ENCODE data around the gene P2RY14. TPM values are rescaled to one million over a fixed set of nuclear protein-coding genes. Genes with fewer than 3 reads are reported as not detected.
"Not testable (repeated sequence)": the region's sequence is repeated elsewhere in the genome, so short reads cannot be mapped to it uniquely, and the experiment has no call there.

The P2RY14 gene
- total RNA-seq, 1 donor from 2014 or later, result not detected

DNA sequence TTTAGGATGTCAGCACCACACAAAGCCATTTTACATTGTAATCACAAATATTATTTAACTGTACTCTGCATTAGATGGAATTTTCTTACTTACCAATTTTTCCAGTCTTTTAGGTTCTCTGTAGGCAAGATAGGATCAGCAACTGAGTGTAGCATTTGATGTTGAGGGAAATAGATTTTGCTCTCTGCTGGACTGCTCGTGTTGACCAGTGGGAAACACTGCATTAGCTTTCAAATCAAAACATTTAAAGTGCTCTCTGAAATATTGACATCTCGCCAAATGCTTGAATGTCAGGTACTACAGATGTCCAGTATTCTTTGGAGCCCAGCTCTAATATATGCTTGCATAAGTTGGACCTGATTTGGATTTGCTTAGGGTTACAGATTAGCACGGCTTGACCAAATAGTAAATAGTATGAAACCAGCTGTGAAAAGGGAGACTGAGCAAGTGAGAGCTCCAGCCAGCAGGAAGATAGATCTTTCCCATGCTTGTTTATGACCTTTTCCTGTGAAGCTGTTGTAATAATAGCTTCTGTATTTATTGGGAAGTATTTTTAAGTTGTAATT, 29.5 kb downstream of the P2RY14 start:
- Histone ChIP-seq H3K27ac (no peak overlapping the region), H4K20me1 (ENCODE audit: low read depth) (no peaks in the 10 kb centered on the region), H3F3A (ENCODE audit: low read depth) (no peaks in the 10 kb centered on the region), H3K4me2 (no peak overlapping the region), H3K4me3 (no peak overlapping the region), H3K9me3 (ENCODE audit: low read depth) (no peaks in the 10 kb centered on the region), H3K36me3 (no peaks in the 10 kb centered on the region), H3K27me3 (no peaks in the 10 kb centered on the region), H3K4me1 (no peaks in the 10 kb centered on the region), H3K79me2 (ENCODE audit: low read depth) (no peaks in the 10 kb centered on the region), H3K9ac (no peak overlapping the region), H2AFZ (replicated peaks) (no peak overlapping the region)
- no peaks in the 10 kb centered on the region for H3K36me3 Mint-ChIP-seq
- H3K4me3 Mint-ChIP-seq, result no peak overlapping the region
- H3K4me1 Mint-ChIP-seq, result no peaks in the 10 kb centered on the region
- H3K9me3 Mint-ChIP-seq, result no peaks in the 10 kb centered on the region
- DNase-seq (ENCODE audit: low spot score), result no peak
- H3K27me3 Mint-ChIP-seq (ENCODE audit: insufficient read depth, low read depth), result no peaks in the 10 kb centered on the region
- H3K27ac Mint-ChIP-seq, result no peak overlapping the region
- TF ChIP-seq, protein P1, sequence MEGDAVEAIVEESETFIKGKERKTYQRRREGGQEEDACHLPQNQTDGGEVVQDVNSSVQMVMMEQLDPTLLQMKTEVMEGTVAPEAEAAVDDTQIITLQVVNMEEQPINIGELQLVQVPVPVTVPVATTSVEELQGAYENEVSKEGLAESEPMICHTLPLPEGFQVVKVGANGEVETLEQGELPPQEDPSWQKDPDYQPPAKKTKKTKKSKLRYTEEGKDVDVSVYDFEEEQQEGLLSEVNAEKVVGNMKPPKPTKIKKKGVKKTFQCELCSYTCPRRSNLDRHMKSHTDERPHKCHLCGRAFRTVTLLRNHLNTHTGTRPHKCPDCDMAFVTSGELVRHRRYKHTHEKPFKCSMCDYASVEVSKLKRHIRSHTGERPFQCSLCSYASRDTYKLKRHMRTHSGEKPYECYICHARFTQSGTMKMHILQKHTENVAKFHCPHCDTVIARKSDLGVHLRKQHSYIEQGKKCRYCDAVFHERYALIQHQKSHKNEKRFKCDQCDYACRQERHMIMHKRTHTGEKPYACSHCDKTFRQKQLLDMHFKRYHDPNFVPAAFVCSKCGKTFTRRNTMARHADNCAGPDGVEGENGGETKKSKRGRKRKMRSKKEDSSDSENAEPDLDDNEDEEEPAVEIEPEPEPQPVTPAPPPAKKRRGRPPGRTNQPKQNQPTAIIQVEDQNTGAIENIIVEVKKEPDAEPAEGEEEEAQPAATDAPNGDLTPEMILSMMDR (IDR thresholded peaks at IDR 0.05), result no peak
- no peak for TF ChIP-seq EZH2 (IDR thresholded peaks at IDR 0.05)
- TF ChIP-seq EZH2phosphoT487 (IDR thresholded peaks at IDR 0.05), result no peak

DNA sequence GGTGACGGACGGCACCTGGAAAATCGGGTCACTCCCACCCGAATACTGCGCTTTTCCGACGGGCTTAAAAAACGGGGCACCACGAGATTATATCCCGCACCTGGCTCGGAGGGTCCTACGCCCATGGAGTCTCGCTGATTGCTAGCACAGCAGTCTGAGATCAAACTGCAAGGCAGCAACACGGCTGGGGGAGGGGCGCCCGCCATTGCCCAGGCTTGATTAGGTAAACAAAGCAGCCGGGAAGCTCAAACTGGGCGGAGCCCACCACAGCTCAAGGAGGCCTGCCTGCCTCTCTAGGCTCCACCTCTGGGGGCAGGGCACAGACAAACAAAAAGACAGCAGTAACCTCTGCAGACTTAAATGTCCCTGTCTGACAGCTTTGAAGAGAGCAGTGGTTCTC, 36.3 kb downstream of the P2RY14 start:
- H4K20me1 ChIP-seq (ENCODE audit: low read depth); H3K4me1 Mint-ChIP-seq; H3K27ac Mint-ChIP-seq; H3K9me3 ChIP-seq (ENCODE audit: low read depth); DNase-seq (ENCODE audit: low spot score); H2AFZ ChIP-seq (replicated peaks); H3K27me3 ChIP-seq; H3K4me3 Mint-ChIP-seq; H3K4me1 ChIP-seq; H3F3A ChIP-seq (ENCODE audit: low read depth); H3K36me3 ChIP-seq; H3K9me3 Mint-ChIP-seq; H3K27me3 Mint-ChIP-seq (ENCODE audit: insufficient read depth, low read depth); H3K4me3 ChIP-seq; H3K4me2 ChIP-seq; H3K36me3 Mint-ChIP-seq; H3K9ac ChIP-seq; H3K27ac ChIP-seq; H3K79me2 ChIP-seq (ENCODE audit: low read depth): not testable (repeated sequence)

DNA sequence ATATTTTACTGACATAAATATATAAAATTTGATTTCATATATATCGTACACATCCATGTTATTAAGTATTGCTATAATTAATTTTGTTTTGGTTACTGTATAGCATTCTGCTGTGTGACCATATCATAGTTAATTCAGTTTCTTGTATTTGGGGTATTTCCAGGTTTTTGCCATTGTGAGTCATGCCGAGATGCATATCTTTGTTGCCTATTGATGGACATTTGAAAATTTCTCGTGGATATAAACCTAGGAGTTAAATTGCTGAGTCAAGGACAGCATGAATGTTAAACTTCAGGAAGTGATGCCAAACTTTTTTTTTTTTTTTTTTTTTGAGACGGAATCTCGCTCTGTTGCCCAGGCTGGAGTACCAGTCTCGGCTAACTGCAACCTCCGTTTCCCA, 41.6 kb downstream of the P2RY14 start:
- H3K9me3 ChIP-seq (ENCODE audit: low read depth), result no peaks in the 10 kb centered on the region
- no peaks in the 10 kb centered on the region for H3K4me1 ChIP-seq
- H2AFZ ChIP-seq (replicated peaks), result no peak overlapping the region
- H3K4me3 ChIP-seq, result no peak overlapping the region
- peaks cover 8% of the 10 kb centered on the region for H3K36me3 Mint-ChIP-seq
- H3K27ac ChIP-seq, result no peak overlapping the region
- H3K36me3 ChIP-seq, result no peaks in the 10 kb centered on the region
- H4K20me1 ChIP-seq (ENCODE audit: low read depth), result no peaks in the 10 kb centered on the region
- H3K9me3 Mint-ChIP-seq, result peaks cover 6% of the 10 kb centered on the region
- no peaks in the 10 kb centered on the region for H3K79me2 ChIP-seq (ENCODE audit: low read depth)
- no peaks in the 10 kb centered on the region for H3K27me3 ChIP-seq
- TF ChIP-seq EZH2 (IDR thresholded peaks at IDR 0.05) (no peak), EZH2phosphoT487 (IDR thresholded peaks at IDR 0.05) (no peak)
- TF ChIP-seq, protein P1 (IDR thresholded peaks at IDR 0.05), result no peak
- H3K27me3 Mint-ChIP-seq (ENCODE audit: insufficient read depth, low read depth), result no peaks in the 10 kb centered on the region
- H3K4me1 Mint-ChIP-seq, result no peaks in the 10 kb centered on the region
- no peak overlapping the region for H3K4me2 ChIP-seq
- H3F3A ChIP-seq (ENCODE audit: low read depth), result no peaks in the 10 kb centered on the region
- H3K9ac ChIP-seq, result no peak overlapping the region
- DNase-seq (ENCODE audit: low spot score), result no peak
- H3K27ac Mint-ChIP-seq, result no peak overlapping the region
- no peak overlapping the region for H3K4me3 Mint-ChIP-seq

DNA sequence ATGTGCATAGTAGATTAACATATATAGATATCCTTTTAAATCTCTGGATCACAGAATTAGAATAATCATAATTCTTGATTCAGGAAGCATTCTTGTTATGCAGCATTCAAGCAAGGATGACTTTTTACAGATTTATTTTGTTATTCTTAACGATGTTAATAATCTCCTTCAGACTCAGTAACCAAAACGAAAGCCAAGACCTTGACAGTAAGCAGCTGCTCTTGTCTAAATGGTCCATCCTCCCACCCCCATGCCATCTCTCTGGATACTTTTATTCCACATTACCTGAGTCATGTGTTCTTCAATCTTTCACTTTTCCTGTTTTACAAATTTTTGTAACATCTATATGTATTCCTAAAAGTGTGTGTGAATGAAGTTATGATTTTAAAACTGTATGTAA, 42.0 kb downstream of the P2RY14 start:
- no peak for DNase-seq (ENCODE audit: low spot score)
- TF ChIP-seq, protein P1 (IDR thresholded peaks at IDR 0.05), result no peak
- TF ChIP-seq EZH2 (IDR thresholded peaks at IDR 0.05), result no peak
- Histone ChIP-seq H2AFZ (replicated peaks) (no peak overlapping the region), H3K9me3 (ENCODE audit: low read depth) (no peaks in the 10 kb centered on the region), H3K27ac (no peak overlapping the region), H3K4me1 (no peaks in the 10 kb centered on the region), H3K27me3 (no peaks in the 10 kb centered on the region), H3K36me3 (no peaks in the 10 kb centered on the region), H3K4me3 (no peak overlapping the region), H3K4me2 (no peak overlapping the region), H3F3A (ENCODE audit: low read depth) (no peaks in the 10 kb centered on the region), H3K79me2 (ENCODE audit: low read depth) (no peaks in the 10 kb centered on the region), H4K20me1 (ENCODE audit: low read depth) (no peaks in the 10 kb centered on the region), H3K9ac (no peak overlapping the region)
- H3K27me3 Mint-ChIP-seq (ENCODE audit: insufficient read depth, low read depth), result no peaks in the 10 kb centered on the region
- H3K4me1 Mint-ChIP-seq, result no peaks in the 10 kb centered on the region
- H3K4me3 Mint-ChIP-seq, result no peak overlapping the region
- H3K36me3 Mint-ChIP-seq, result peaks cover 4% of the 10 kb centered on the region
- H3K27ac Mint-ChIP-seq, result no peak overlapping the region
- H3K9me3 Mint-ChIP-seq, result peaks cover 1% of the 10 kb centered on the region

All from neural progenitor cell (in vitro differentiated cells).